PC-9 (cell line): Measurements from ENCODE around the gene HPGDS. TPM values are rescaled to one million over a fixed set of nuclear protein-coding genes. Genes with fewer than 3 reads are reported as not detected.

Experiments
- BruUV-seq: library from RNA; stranded (reverse); fragments of 400-500 nt; replicated peaks from 2 replicates; lab custom pipeline; 2021; lab: Mats Ljungman, UMichigan
- CTCF ChIA-PET: fragments of 300-600 bp; sonication (Branson Sonifier 250); formaldehyde crosslinking; loops from one replicate; lab custom pipeline; 2022; ENCODE audit warnings: antibody characterized with exemption; lab: Charles Lee
- POLR2A ChIA-PET: fragments of 300-600 bp; sonication (Branson Sonifier 250); formaldehyde crosslinking; loops from one replicate; lab custom pipeline; 2022; ENCODE audit warnings: antibody characterized with exemption; ENCODE audit not compliant: unreplicated experiment; lab: Charles Lee
- DNase-seq, 2 experiments: peaks; one replicate each; pipeline versions ENCODE4 v3.0.0 to v3.0.0-alpha.2; 2015 to 2022; ENCODE audit warnings: mixed read lengths in 1 of 2
- H2AFZ ChIP-seq: fragments of 200-600 bp; sonication (generic); 2 replicates; pipeline ENCODE4 v1.8.1; 2017; ENCODE audit warnings: antibody characterized with exemption
- H3F3A ChIP-seq: fragments of 200-600 bp; sonication (generic); 2 replicates; pipeline ENCODE4 v1.8.1; 2017; ENCODE audit warnings: antibody characterized with exemption, mild to moderate bottlenecking, low read depth; ENCODE audit not compliant: insufficient read depth
- H3K27ac ChIP-seq: fragments of 200-600 bp; sonication (generic); 2 replicates; pipeline ENCODE4 v1.6.1; 2016; ENCODE audit warnings: mixed run types
- H3K27me3 ChIP-seq: fragments of 200-600 bp; sonication (generic); 2 replicates; pipeline ENCODE4 v1.6.1; 2016; ENCODE audit warnings: low read depth, mixed run types; ENCODE audit not compliant: insufficient read depth
- H3K36me3 ChIP-seq: fragments of 200-600 bp; sonication (generic); 2 replicates; pipeline ENCODE4 v1.6.1; 2016; ENCODE audit warnings: low read depth, mixed run types
- H3K4me1 ChIP-seq: fragments of 200-600 bp; sonication (generic); replicated peaks from 2 replicates; pipeline ENCODE4 v1.6.1; 2016; ENCODE audit warnings: mixed run types; ENCODE audit not compliant: insufficient read depth
- H3K4me2 ChIP-seq: fragments of 200-600 bp; sonication (generic); 2 replicates; pipeline ENCODE4 v1.6.1; 2017; ENCODE audit warnings: mixed run types
- H3K4me3 ChIP-seq: fragments of 200-600 bp; sonication (generic); 2 replicates; pipeline ENCODE4 v1.6.1; 2016; ENCODE audit warnings: mixed run types
- H3K79me2 ChIP-seq: fragments of 200-600 bp; sonication (generic); 2 replicates; pipeline ENCODE4 v1.6.1; 2017; ENCODE audit warnings: low read depth, mixed run types
- H3K9me2 ChIP-seq: fragments of 200-600 bp; sonication (generic); 2 replicates; pipeline ENCODE4 v1.8.1; 2017; ENCODE audit warnings: mild to moderate bottlenecking; ENCODE audit not compliant: insufficient read depth
- H3K9me3 ChIP-seq: fragments of 200-600 bp; sonication (generic); 2 replicates; pipeline ENCODE4 v1.8.1; 2016; ENCODE audit warnings: low read depth; ENCODE audit not compliant: insufficient read depth
- H4K20me1 ChIP-seq: fragments of 200-600 bp; sonication (generic); 2 replicates; pipeline ENCODE4 v1.8.1; 2017; ENCODE audit not compliant: insufficient read depth
- CTCF ChIP-seq: fragments of 200-600 bp; sonication (generic); conservative IDR thresholded peaks from 2 replicates; pipeline ENCODE4 v1.6.1; 2017; ENCODE audit warnings: mixed run types, antibody characterized with exemption, mild to moderate bottlenecking, moderate library complexity
- EZH2 ChIP-seq: fragments of 200-600 bp; sonication (generic); IDR thresholded peaks from 2 replicates; pipeline ENCODE4 v1.8.0; 2017; ENCODE audit warnings: antibody characterized with exemption, low read depth
- intact Hi-C: fragments of 100-400 bp; cut with micrococcal nuclease; formaldehyde crosslinking; loops from one replicate; pipeline ENCODE4 v1.10.0; 2022; ENCODE audit not compliant: unreplicated experiment
- total RNA-seq: library from RNA; stranded (reverse); gene quantifications from 2 replicates; pipeline ENCODE4 v1.2.3, GENCODE V29; 2021

The HPGDS gene
- total RNA-seq, 1 experiment from 2014 or later = not detected

- no peaks in the 10 kb centered on the region for H3K9me2 ChIP-seq
- CTCF ChIA-PET = no interaction called here
Observed at GRCh38 chr4:94368459-94368858, 25.8 kb upstream of the HPGDS start.

DNA sequence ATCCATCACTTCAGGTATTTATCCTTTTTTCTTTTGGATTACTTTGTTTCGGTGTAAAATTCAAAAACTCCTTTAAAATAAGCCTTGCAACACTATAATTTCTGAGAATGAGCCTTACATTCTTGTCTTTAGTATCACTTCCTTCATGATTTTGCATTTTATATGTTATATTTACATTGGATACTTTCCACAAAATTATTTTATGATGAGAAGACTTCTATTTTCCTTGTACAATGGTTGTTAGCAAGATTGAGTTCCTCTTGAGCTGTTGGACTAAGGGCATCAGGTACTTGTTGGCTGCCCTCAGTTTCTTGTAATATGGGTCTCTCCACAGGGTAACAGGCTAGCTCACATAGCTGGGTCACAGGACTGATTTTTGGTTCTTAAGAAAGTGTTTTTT lies 22.7 kb upstream of the HPGDS start:
- Histone ChIP-seq H4K20me1 (no peaks in the 10 kb centered on the region), H3K79me2 (no peaks in the 10 kb centered on the region), H3K4me3 (no peak overlapping the region), H3K4me2 (no peak overlapping the region), H3K9me3 (no peaks in the 10 kb centered on the region), H3F3A (no peaks in the 10 kb centered on the region), H3K27me3 (no peaks in the 10 kb centered on the region), H3K36me3 (no peaks in the 10 kb centered on the region), H2AFZ (no peak overlapping the region), H3K27ac (no peak overlapping the region), H3K9me2 (no peaks in the 10 kb centered on the region), H3K4me1 (no peaks in the 10 kb centered on the region)
- no peak for TF ChIP-seq EZH2
- TF ChIP-seq CTCF = no peak
- ChIA-PET POLR2A (no interaction called here), CTCF (no interaction called here)
- intact Hi-C loops = no loop called here
- DNase-seq = no peak
- no TSS peak for BruUV-seq

More at GRCh38 chr4:94368459-94368858, 25.8 kb upstream of the HPGDS start:
- Histone ChIP-seq H3K79me2 (no peaks in the 10 kb centered on the region), H3F3A (no peaks in the 10 kb centered on the region), H3K4me3 (no peak overlapping the region), H3K36me3 (no peaks in the 10 kb centered on the region), H4K20me1 (no peaks in the 10 kb centered on the region), H3K4me2 (no peak overlapping the region), H3K4me1 (no peaks in the 10 kb centered on the region), H3K27ac (no peak overlapping the region), H3K27me3 (no peaks in the 10 kb centered on the region), H3K9me3 (no peaks in the 10 kb centered on the region), H2AFZ (no peak overlapping the region)
- no TSS peak for BruUV-seq
- DNase-seq = no peak
- no peak for TF ChIP-seq CTCF
- no peak for TF ChIP-seq EZH2
- intact Hi-C loops = no loop called here
- POLR2A ChIA-PET = interaction anchor here (0.6 kb wide), 1 partner anchor 601 kb away, joined by 3 read pairs; no protein-coding TSS in a partner anchor

GRCh38 chr4:94364527-94364926 lies 21.9 kb upstream of the HPGDS start:
- H3K4me1 ChIP-seq = no peaks in the 10 kb centered on the region
- no peak for TF ChIP-seq EZH2
- H3K79me2 ChIP-seq = no peaks in the 10 kb centered on the region
- POLR2A ChIA-PET = no interaction called here
- no peaks in the 10 kb centered on the region for H3K27me3 ChIP-seq
- no peaks in the 10 kb centered on the region for H3K9me2 ChIP-seq
- no peak overlapping the region for H3K4me3 ChIP-seq
- no peak overlapping the region for H3K27ac ChIP-seq
- CTCF ChIA-PET = no interaction called here
- no peaks in the 10 kb centered on the region for H3K36me3 ChIP-seq
- intact Hi-C loops = no loop called here
- no TSS peak for BruUV-seq
- H2AFZ ChIP-seq = no peak overlapping the region
- no peaks in the 10 kb centered on the region for H3F3A ChIP-seq
- no peak overlapping the region for H3K4me2 ChIP-seq
- no peaks in the 10 kb centered on the region for H3K9me3 ChIP-seq
- DNase-seq = no peak
- no peaks in the 10 kb centered on the region for H4K20me1 ChIP-seq

GRCh38 chr4:94363136-94363655 lies 20.6 kb upstream of the HPGDS start:
- intact Hi-C loops = no loop called here
- H3K79me2 ChIP-seq = no peaks in the 10 kb centered on the region
- H3K27me3 ChIP-seq = no peaks in the 10 kb centered on the region
- H3K9me3 ChIP-seq = no peaks in the 10 kb centered on the region
- no peaks in the 10 kb centered on the region for H3K4me1 ChIP-seq
- no peak overlapping the region for H3K4me3 ChIP-seq
- no peaks in the 10 kb centered on the region for H3K36me3 ChIP-seq
- peak; percentile 2 to 35 for DNase-seq
- CTCF ChIA-PET = no interaction called here
- TF ChIP-seq EZH2 (no peak), CTCF (no peak)
- H3K4me2 ChIP-seq = no peak overlapping the region
- no peak overlapping the region for H2AFZ ChIP-seq
- BruUV-seq = no TSS peak
- no peaks in the 10 kb centered on the region for H3F3A ChIP-seq
- no peak overlapping the region for H3K27ac ChIP-seq
- POLR2A ChIA-PET = no interaction called here
- no peaks in the 10 kb centered on the region for H4K20me1 ChIP-seq
- H3K9me2 ChIP-seq = no peaks in the 10 kb centered on the region
